Measurements from ENCODE around the gene CDCA8. TPM values are rescaled to one million over a fixed set of nuclear protein-coding genes. Genes with fewer than 3 reads are reported as not detected.

Gene CDCA8
- total RNA-seq, 1 donor from 2014 or later = 5.5 TPM

DNA sequence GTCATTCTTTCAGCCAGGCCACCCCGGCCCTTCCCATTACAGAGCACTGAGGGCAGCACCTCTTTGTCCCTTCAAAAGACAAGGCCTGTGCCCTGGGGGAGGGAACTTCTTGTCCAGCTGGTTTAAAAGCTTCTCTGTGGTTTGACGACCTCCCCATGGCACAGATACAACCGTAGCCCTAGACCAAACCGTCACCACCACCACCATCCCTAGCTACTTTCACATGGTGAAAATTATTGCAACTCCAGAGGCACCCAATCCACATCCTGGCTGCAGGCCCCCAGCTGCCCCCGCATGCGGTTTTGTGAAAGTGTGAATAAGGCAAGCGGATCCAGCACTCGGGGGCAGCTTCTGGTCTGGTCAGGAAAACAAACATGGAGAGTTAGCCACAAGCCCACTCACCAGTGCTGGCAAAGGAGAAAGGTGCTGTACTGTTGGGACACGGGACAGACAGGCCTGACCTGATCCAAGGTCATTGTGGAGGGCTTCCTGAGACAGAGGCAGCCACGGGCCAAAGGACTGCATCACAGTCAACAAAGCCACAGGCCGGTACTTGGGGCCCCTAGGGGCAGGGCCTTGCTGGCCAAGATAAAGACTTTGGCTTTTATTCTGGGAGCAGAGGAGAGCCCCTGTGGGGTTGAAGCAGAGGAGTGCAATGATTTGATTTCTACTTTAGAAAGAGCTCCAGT lies 31.2 kb downstream of the CDCA8 start:
- Mint-ChIP-seq H3K27ac (ENCODE audit: unreplicated experiment) (no peak overlapping the region), H3K27me3 (ENCODE audit: low read depth, unreplicated experiment) (peaks cover 66% of the 10 kb centered on the region), H3K4me3 (ENCODE audit: unreplicated experiment) (no peak overlapping the region), H3K4me1 (ENCODE audit: low read depth, unreplicated experiment) (peaks cover 4% of the 10 kb centered on the region), H3K9me3 (ENCODE audit: unreplicated experiment) (no peaks in the 10 kb centered on the region), H3K36me3 (ENCODE audit: low read depth, unreplicated experiment) (peaks cover 2% of the 10 kb centered on the region)
- TF ChIP-seq CTCF (IDR thresholded peaks at IDR 0.05; ENCODE audit: insufficient read depth, low read depth, low read length) = no peak
- no peak for TF ChIP-seq EZH2 (IDR thresholded peaks at IDR 0.05; ENCODE audit: insufficient read depth, low read length)
- H3K9ac ChIP-seq (ENCODE audit: low read length) = no peak overlapping the region
- no peaks in the 10 kb centered on the region for H4K20me1 ChIP-seq (ENCODE audit: insufficient read depth, low read length)
- H2AFZ ChIP-seq (ENCODE audit: low read depth, low read length) = no peak overlapping the region
- H3K9me3 ChIP-seq (ENCODE audit: insufficient read depth, low read depth, low read length) = no peaks in the 10 kb centered on the region
- peaks cover 15% of the 10 kb centered on the region for H3K27me3 ChIP-seq (ENCODE audit: insufficient read depth, low read length)
- no peak overlapping the region for H3K4me3 ChIP-seq (ENCODE audit: insufficient read depth, low read depth, low read length)
- DNase-seq (ENCODE audit: low read depth) (peak; percentile 13), FAIRE-seq (no peak)
- no peaks in the 10 kb centered on the region for H3K4me1 ChIP-seq (ENCODE audit: insufficient read depth, low read length)
- no peak overlapping the region for H3K4me2 ChIP-seq (ENCODE audit: low read length)
- no peaks in the 10 kb centered on the region for H3K79me2 ChIP-seq (ENCODE audit: insufficient read depth, low read length)
- no peaks in the 10 kb centered on the region for H3K36me3 ChIP-seq (ENCODE audit: insufficient read depth, low read length)
- H3K27ac ChIP-seq (ENCODE audit: low read depth, low read length) = no peak overlapping the region

DNA sequence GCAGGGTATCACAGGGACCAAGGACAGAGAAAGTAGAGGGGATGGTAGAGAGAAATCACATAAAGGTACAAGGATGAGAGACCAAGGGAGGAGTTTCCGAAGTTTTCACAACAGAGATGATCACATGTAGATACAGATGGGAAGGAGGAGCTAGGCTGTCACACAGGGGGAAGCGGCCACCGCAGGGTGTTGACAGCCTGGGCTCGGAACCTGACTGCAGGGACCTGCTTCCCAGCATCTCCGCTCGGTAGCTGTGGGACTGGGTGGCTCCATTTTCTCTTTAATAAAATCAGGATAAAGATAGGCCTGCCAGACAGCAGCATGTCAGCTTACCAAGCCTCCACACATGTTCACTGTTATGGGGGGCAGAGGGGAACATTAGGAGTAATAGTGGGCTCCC lies 32.3 kb downstream of the CDCA8 start:
- no peaks in the 10 kb centered on the region for H3K4me1 ChIP-seq (ENCODE audit: insufficient read depth, low read length)
- FAIRE-seq (no peak), DNase-seq (ENCODE audit: low read depth) (no peak)
- H3K27me3 ChIP-seq (ENCODE audit: insufficient read depth, low read length) = peaks cover 16% of the 10 kb centered on the region
- Mint-ChIP-seq H3K4me3 (ENCODE audit: unreplicated experiment) (no peak overlapping the region), H3K27me3 (ENCODE audit: low read depth, unreplicated experiment) (peaks cover 68% of the 10 kb centered on the region), H3K4me1 (ENCODE audit: low read depth, unreplicated experiment) (peaks cover 3% of the 10 kb centered on the region), H3K36me3 (ENCODE audit: low read depth, unreplicated experiment) (peaks cover 2% of the 10 kb centered on the region), H3K27ac (ENCODE audit: unreplicated experiment) (no peak overlapping the region), H3K9me3 (ENCODE audit: unreplicated experiment) (no peaks in the 10 kb centered on the region)
- TF ChIP-seq CTCF (IDR thresholded peaks at IDR 0.05; ENCODE audit: insufficient read depth, low read depth, low read length) (no peak), EZH2 (IDR thresholded peaks at IDR 0.05; ENCODE audit: insufficient read depth, low read length) (no peak)
- H4K20me1 ChIP-seq (ENCODE audit: insufficient read depth, low read length) = no peaks in the 10 kb centered on the region
- H3K4me3 ChIP-seq (ENCODE audit: insufficient read depth, low read depth, low read length) = no peak overlapping the region
- no peak overlapping the region for H3K9ac ChIP-seq (ENCODE audit: low read length)
- H3K4me2 ChIP-seq (ENCODE audit: low read length) = no peak overlapping the region
- H3K27ac ChIP-seq (ENCODE audit: low read depth, low read length) = no peak overlapping the region
- no peaks in the 10 kb centered on the region for H3K79me2 ChIP-seq (ENCODE audit: insufficient read depth, low read length)
- H3K36me3 ChIP-seq (ENCODE audit: insufficient read depth, low read length) = no peaks in the 10 kb centered on the region
- no peak overlapping the region for H2AFZ ChIP-seq (ENCODE audit: low read depth, low read length)
- no peaks in the 10 kb centered on the region for H3K9me3 ChIP-seq (ENCODE audit: insufficient read depth, low read depth, low read length)

All from astrocyte (in vitro differentiated cells and primary cell).